Muscle of arm (tissue), 12 donors: Measurements from ENCODE around the gene AK3. TPM values are rescaled to one million over a fixed set of nuclear protein-coding genes. Genes with fewer than 3 reads are reported as not detected.
A peak's percentile ranks its signal among the peaks of the same experiment; 100 is the strongest.
"Not testable (repeated sequence)": the region's sequence is repeated elsewhere in the genome, so short reads cannot be mapped to it uniquely, and the experiment has no call there.

Experiments
- DNase-seq: peaks from one replicate; pipeline ENCODE4 v3.0.0-alpha.2; 2013
- polyA plus RNA-seq, 12 donors: library from polyadenylated mRNA; unstranded; fragments of 120-200 nt; gene quantifications; one replicate each; pipeline ENCODE4 v1.2.1, GENCODE V29; 2013; ENCODE audit not compliant: insufficient read length in 12 of 12

Gene AK3
- polyA plus RNA-seq, 12 donors = 39.5 to 61.5 (median 47.4) TPM; not detected in 1

DNA sequence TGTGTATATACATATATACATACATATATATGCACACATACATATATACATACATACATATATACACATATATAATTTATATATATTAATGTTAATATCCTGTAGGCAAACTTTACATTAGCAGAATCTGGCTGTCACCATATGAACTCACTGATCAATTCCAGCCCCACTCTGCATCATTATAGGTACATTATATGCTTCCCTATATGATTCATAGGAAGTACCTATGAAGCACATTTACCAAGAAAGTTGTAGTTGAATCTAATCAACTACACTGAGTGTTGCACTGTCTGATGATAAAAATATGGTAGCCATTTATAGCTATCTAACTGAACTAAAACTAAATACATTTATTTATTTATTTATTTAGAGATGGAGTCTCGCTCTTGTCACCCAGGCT is 69.3 kb downstream of the AK3 start:
- no peak for DNase-seq

- DNase-seq = no peak
Observed at GRCh38 chr9:4670591-4670990, 70.4 kb downstream of the AK3 start.

- DNase-seq = no peak
Observed at GRCh38 chr9:4669890-4670289, 71.1 kb downstream of the AK3 start.

- no peak for DNase-seq
Observed at GRCh38 chr9:4668604-4669003, 72.4 kb downstream of the AK3 start.

- no peak for DNase-seq
Observed at GRCh38 chr9:4667681-4668080, 73.3 kb downstream of the AK3 start.

- DNase-seq = peak; percentile 75
Observed at GRCh38 chr9:4666042-4666699, 74.8 kb downstream of the AK3 start, which contains the start of gene SPATA6L. TSS of gene SPATA6L (minus strand) at chr9:4666480. CDS start at chr9:4666250, 230 bp downstream.

DNA sequence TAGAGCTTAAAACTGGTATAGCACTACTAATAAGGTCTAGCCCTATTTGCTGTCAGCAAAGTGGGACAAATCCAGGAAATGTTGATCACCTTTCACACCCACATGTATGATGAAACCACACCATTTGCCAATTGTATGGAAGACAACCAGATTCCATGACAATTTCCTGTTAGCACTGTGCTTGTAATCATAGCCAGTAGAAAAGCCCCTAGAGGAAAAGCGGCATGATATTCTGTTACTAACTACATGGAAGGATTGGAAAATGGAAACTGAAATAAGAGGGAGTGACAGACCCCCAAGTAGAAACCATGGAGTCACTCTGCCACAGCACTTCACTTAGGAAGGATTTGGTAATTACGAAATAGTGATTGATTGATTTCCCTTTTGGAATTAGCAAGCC is 75.6 kb downstream of the AK3 start:
- DNase-seq = peak; percentile 20

DNA sequence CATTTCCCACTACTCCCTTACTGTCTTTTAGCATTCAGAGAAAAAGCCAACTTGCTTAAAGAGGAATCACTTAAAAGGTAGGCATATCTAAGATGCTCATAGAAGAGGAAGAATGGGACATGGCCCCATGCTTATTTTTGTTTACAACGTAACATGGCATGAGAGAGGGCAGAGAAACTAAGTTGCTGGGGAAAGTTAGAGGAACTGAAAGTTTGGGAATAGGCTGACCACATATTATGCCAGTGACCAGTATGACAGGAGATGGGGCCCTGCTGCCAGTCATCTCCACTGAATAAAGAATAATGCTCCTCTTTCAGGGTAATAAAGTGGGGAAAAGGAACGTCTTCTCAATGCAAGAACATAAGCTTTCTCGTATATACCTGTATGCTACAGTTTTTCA is 77.0 kb downstream of the AK3 start:
- DNase-seq = no peak

GRCh38 chr9:4662989-4663792 is 77.8 kb downstream of the AK3 start:
- no peak for DNase-seq

GRCh38 chr9:4662108-4662988 is 78.7 kb downstream of the AK3 start, which contains the start of gene PLPP6:
TSS of gene PLPP6 (plus strand) at chr9:4662294. CDS start at chr9:4662376, 82 bp downstream.
- DNase-seq = peak; percentile 81

- no peak for DNase-seq
Observed at GRCh38 chr9:4661611-4662010, 79.4 kb downstream of the AK3 start.

DNA sequence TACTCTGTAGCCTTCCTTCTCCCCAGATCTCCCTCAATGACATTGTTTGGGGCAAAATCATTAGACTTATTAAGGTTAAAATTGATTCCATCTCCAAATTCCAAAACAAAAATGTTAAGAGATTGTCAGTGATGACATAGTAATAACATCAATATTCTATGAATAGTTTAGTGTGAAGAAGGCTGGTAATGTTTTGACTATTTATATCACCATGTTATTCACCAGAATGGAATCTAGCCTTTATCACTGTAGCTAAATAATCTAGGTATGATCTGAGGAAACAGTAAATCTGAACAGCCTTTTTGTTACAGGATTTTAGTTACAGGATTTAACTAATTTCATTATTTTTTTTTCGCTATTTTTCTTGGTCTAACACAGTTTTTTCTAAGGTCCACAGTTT is 79.8 kb downstream of the AK3 start:
- no peak for DNase-seq

DNA sequence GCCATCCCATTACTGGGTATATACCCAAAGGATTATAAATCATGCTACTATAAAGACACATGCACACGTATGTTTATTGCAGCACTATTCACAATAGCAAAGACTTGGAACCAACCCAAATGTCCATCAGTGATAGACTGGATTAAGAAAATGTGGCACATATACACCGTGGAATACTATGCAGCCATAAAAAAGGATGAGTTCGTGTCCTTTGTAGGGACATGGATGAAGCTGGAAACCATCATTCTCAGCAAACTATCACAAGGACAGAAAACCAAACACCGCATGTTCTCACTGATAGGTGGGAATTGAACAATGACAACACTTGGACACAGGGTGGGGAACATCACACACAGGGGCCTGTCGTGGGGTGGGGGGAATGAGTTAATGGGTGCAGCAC is 80.3 kb downstream of the AK3 start:
- not testable (repeated sequence) for DNase-seq

Other genes starting within 250 kb of the AK3 start
- gene PLPP6, start 78.9 kb downstream of the AK3 start, polyA plus RNA-seq = 1 to 10 TPM in 11 of 12 donors, not detected in 1; 3.6 to 6.7 (median 4.4) TPM
- 1 to 10 TPM in 2 of 12 donors, under 1 TPM in 9, not detected in 1; 0.31 to 2.5 (median 0.67) TPM for gene SPATA6L, start 74.7 kb downstream of the AK3 start, polyA plus RNA-seq
- gene CDC37L1, start 61.6 kb downstream of the AK3 start, polyA plus RNA-seq = 10 to 100 TPM in 11 of 12 donors, not detected in 1; 18.4 to 31.3 (median 27.7) TPM
- 10 to 100 TPM in 11 of 12 donors, not detected in 1; 11.5 to 19.7 (median 13.9) TPM for gene RCL1, start 51.7 kb upstream of the AK3 start, polyA plus RNA-seq
- gene JAK2, start 244.1 kb upstream of the AK3 start, polyA plus RNA-seq = 10 to 100 TPM in 10 of 12 donors, 1 to 10 TPM in 1, not detected in 1; 7.0 to 17.8 (median 13.5) TPM